Measurements from ENCODE around the gene HENMT1.
A peak's percentile ranks its signal among the peaks of the same experiment; 100 is the strongest.

DNA sequence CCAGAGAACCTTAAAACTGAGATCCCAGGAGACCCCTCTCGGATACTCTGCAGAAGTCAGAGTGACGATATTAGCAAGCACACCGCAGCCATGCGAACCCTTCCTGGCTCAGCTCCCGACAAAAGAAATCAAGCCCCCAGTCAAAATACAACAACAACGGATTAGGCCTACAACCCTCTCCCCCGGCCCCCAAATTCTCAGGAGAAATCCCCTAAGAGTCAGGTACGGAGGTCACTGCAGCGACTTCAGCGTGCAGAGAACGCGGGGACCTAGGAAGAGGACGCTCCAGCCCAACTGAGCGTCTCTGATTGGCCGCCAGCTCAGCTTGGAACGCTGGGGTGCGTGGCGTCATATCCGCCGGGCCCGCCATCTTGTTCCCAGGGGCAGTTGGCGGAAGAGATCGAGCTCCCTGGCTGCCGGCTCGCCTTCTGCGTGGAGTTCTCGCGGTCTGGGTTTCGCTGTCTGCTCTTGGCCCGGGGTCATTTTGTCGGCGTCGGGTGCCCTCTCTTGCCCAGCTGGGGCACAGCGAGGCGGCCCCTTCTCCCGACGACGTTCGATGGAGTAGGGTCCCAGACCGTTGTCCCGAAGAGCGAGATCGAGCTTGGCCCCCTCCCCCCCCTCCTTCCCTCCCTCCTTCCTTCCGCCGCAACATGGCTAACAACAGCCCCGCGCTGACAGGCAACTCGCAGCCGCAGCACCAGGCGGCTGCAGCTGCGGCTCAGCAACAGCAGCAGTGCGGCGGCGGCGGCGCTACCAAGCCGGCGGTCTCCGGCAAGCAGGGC lies 31.2 kb upstream of the HENMT1 start, which contains the start of gene PRPF38B:
- TF ChIP-seq, protein P1, sequence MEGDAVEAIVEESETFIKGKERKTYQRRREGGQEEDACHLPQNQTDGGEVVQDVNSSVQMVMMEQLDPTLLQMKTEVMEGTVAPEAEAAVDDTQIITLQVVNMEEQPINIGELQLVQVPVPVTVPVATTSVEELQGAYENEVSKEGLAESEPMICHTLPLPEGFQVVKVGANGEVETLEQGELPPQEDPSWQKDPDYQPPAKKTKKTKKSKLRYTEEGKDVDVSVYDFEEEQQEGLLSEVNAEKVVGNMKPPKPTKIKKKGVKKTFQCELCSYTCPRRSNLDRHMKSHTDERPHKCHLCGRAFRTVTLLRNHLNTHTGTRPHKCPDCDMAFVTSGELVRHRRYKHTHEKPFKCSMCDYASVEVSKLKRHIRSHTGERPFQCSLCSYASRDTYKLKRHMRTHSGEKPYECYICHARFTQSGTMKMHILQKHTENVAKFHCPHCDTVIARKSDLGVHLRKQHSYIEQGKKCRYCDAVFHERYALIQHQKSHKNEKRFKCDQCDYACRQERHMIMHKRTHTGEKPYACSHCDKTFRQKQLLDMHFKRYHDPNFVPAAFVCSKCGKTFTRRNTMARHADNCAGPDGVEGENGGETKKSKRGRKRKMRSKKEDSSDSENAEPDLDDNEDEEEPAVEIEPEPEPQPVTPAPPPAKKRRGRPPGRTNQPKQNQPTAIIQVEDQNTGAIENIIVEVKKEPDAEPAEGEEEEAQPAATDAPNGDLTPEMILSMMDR (IDR thresholded peaks at IDR 0.05; ENCODE audit: insufficient read depth, low read length): no peak
- TF ChIP-seq, protein P2, sequence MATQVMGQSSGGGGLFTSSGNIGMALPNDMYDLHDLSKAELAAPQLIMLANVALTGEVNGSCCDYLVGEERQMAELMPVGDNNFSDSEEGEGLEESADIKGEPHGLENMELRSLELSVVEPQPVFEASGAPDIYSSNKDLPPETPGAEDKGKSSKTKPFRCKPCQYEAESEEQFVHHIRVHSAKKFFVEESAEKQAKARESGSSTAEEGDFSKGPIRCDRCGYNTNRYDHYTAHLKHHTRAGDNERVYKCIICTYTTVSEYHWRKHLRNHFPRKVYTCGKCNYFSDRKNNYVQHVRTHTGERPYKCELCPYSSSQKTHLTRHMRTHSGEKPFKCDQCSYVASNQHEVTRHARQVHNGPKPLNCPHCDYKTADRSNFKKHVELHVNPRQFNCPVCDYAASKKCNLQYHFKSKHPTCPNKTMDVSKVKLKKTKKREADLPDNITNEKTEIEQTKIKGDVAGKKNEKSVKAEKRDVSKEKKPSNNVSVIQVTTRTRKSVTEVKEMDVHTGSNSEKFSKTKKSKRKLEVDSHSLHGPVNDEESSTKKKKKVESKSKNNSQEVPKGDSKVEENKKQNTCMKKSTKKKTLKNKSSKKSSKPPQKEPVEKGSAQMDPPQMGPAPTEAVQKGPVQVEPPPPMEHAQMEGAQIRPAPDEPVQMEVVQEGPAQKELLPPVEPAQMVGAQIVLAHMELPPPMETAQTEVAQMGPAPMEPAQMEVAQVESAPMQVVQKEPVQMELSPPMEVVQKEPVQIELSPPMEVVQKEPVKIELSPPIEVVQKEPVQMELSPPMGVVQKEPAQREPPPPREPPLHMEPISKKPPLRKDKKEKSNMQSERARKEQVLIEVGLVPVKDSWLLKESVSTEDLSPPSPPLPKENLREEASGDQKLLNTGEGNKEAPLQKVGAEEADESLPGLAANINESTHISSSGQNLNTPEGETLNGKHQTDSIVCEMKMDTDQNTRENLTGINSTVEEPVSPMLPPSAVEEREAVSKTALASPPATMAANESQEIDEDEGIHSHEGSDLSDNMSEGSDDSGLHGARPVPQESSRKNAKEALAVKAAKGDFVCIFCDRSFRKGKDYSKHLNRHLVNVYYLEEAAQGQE (IDR thresholded peaks at IDR 0.05; ENCODE audit: insufficient replicate concordance, low read depth): peak; percentile 64
- TF ChIP-seq POLR2AphosphoS5 (IDR thresholded peaks at IDR 0.05; ENCODE audit: low read depth) (peak; percentile 94), GABPA (IDR thresholded peaks at IDR 0.05; ENCODE audit: low read depth) (peak; percentile 76), SPI1 (IDR thresholded peaks at IDR 0.05; ENCODE audit: borderline replicate concordance, low read depth) (no peak)
